ENCODE measurements around the gene SCUBE3. TPM values are rescaled to one million over a fixed set of nuclear protein-coding genes. Genes with fewer than 3 reads are reported as not detected.

The SCUBE3 gene
- total and polyA plus RNA-seq, 12 donors = 1.2 to 18.8 (median 8.4) TPM

GRCh38 chr6:35239581-35239980 lies 25.8 kb downstream of the SCUBE3 start:
- H3K9me3 ChIP-seq = peaks cover 0 to 9% (median 0%) of the 10 kb centered on the region in 11 donors
- ATAC-seq (no peak), DNase-seq (no peak)
- intact Hi-C loops (cut with DNase I) = loop anchor here in 1 of 10 donors (2.0 kb wide), 1 partner anchor 19 kb away; no protein-coding TSS in a partner anchor
- peak overlapping the region in 8 of 10 donors; percentile 5 to 70 (median 36) for H3K27ac ChIP-seq
- no peaks in the 10 kb centered on the region for H3K27me3 ChIP-seq
- WGBS, 2 donors = 83 to 86% methylated on average over 4 of the region's 4 CpGs
- H3K36me3 ChIP-seq = peaks cover 0 to 28% (median 3%) of the 10 kb centered on the region in 9 donors
- H3K4me3 ChIP-seq = no peak overlapping the region
- TF ChIP-seq CTCF (IDR thresholded peaks at IDR 0.05) = no peak
- peaks cover 9 to 51% (median 25%) of the 10 kb centered on the region in 9 donors for H3K4me1 ChIP-seq

GRCh38 chr6:35240838-35241801 lies 27.4 kb downstream of the SCUBE3 start:
- Histone ChIP-seq H3K9me3 (no peaks in the 10 kb centered on the region), H3K4me1 (peaks cover 9 to 51% (median 25%) of the 10 kb centered on the region in 9 donors), H3K4me3 (no peak overlapping the region), H3K27ac (peak overlapping the region in 2 of 10 donors; percentile 7 to 31), H3K27me3 (no peaks in the 10 kb centered on the region), H3K36me3 (peaks cover 0 to 44% (median 12%) of the 10 kb centered on the region in 9 donors)
- intact Hi-C loops (cut with DNase I) = loop anchor here (1.0 to 10.0 kb wide), 9 partner anchors 34 to 366 kb away; no protein-coding TSS in a partner anchor
- WGBS, 2 donors = 41 to 44% methylated on average over 12 of the region's 12 CpGs
- peak; percentile 68 to 77 for DNase-seq
- peak in 7 of 8 donors; percentile 19 to 48 (median 35) for ATAC-seq
- peak; percentile 83 to 98 (median 95) for TF ChIP-seq CTCF (IDR thresholded peaks at IDR 0.05)

GRCh38 chr6:35242486-35242885 lies 28.7 kb downstream of the SCUBE3 start:
- peaks cover 0 to 51% (median 18%) of the 10 kb centered on the region in 9 donors for H3K36me3 ChIP-seq
- no peak for TF ChIP-seq CTCF (IDR thresholded peaks at IDR 0.05)
- H3K4me3 ChIP-seq = no peak overlapping the region
- peaks cover 9 to 42% (median 25%) of the 10 kb centered on the region in 9 donors for H3K4me1 ChIP-seq
- WGBS, 2 donors = 87 to 91% methylated on average over 5 of the region's 5 CpGs
- no peaks in the 10 kb centered on the region for H3K27me3 ChIP-seq
- DNase-seq = no peak
- H3K27ac ChIP-seq = no peak overlapping the region
- no peak for ATAC-seq
- intact Hi-C loops (cut with DNase I) = loop anchor here in 9 of 10 donors (5.0 to 10.0 kb wide), 6 partner anchors 35 to 368 kb away; no protein-coding TSS in a partner anchor
- H3K9me3 ChIP-seq = no peaks in the 10 kb centered on the region

- WGBS, 2 donors = 94 to 95% methylated on average over 13 of the region's 13 CpGs
- Histone ChIP-seq H3K4me3 (no peak overlapping the region), H3K9me3 (no peaks in the 10 kb centered on the region), H3K4me1 (peaks cover 9 to 37% (median 22%) of the 10 kb centered on the region in 9 donors), H3K36me3 (peaks cover 0 to 51% (median 18%) of the 10 kb centered on the region in 9 donors), H3K27me3 (no peaks in the 10 kb centered on the region), H3K27ac (no peak overlapping the region)
- no peak for TF ChIP-seq CTCF (IDR thresholded peaks at IDR 0.05)
- DNase-seq (no peak), ATAC-seq (no peak)
- intact Hi-C loops (cut with DNase I) = loop anchor here in 9 of 10 donors (5.0 to 10.0 kb wide), 6 partner anchors 36 to 368 kb away; no protein-coding TSS in a partner anchor
Measured at GRCh38 chr6:35242906-35243305, 29.1 kb downstream of the SCUBE3 start.
